ENCODE measurements around the gene AATK. TPM values are rescaled to one million over a fixed set of nuclear protein-coding genes. Genes with fewer than 3 reads are reported as not detected.

Gene AATK
- total RNA-seq, 4 donors from 2014 or later: 0.51 to 5.9 (median 3.0) TPM

- intact Hi-C loops (cut with DNase I; ENCODE audit: low total_unique reads): no loop called here
- Histone ChIP-seq H3K36me3 (no peaks in the 10 kb centered on the region), H3K4me3 (no peak overlapping the region), H3K27me3 (no peaks in the 10 kb centered on the region), H3K4me1 (no peaks in the 10 kb centered on the region), H3K9me3 (no peaks in the 10 kb centered on the region), H3K27ac (no peak overlapping the region)
- no peak for DNase-seq
- no peak for TF ChIP-seq POLR2A (IDR thresholded peaks at IDR 0.05)
- no peak for TF ChIP-seq CTCF (IDR thresholded peaks at IDR 0.05)
These were observed 20.2 kb upstream of the AATK start for GRCh38 chr17:81186203-81186602.

GRCh38 chr17:81184555-81184954 is 18.5 kb upstream of the AATK start:
- TF ChIP-seq POLR2A (IDR thresholded peaks at IDR 0.05): no peak
- TF ChIP-seq CTCF (IDR thresholded peaks at IDR 0.05): no peak
- H3K27ac ChIP-seq: no peak overlapping the region
- intact Hi-C loops (cut with DNase I; ENCODE audit: low total_unique reads): no loop called here
- no peaks in the 10 kb centered on the region for H3K4me1 ChIP-seq
- no peaks in the 10 kb centered on the region for H3K27me3 ChIP-seq
- H3K36me3 ChIP-seq: no peaks in the 10 kb centered on the region
- H3K9me3 ChIP-seq: no peaks in the 10 kb centered on the region
- no peak overlapping the region for H3K4me3 ChIP-seq
- no peak for DNase-seq

- no peak overlapping the region for H3K4me3 ChIP-seq
- no peak overlapping the region for H3K27ac ChIP-seq
- TF ChIP-seq POLR2A (IDR thresholded peaks at IDR 0.05) (no peak), CTCF (IDR thresholded peaks at IDR 0.05) (no peak)
- no peaks in the 10 kb centered on the region for H3K27me3 ChIP-seq
- H3K9me3 ChIP-seq: no peaks in the 10 kb centered on the region
- no peaks in the 10 kb centered on the region for H3K4me1 ChIP-seq
- H3K36me3 ChIP-seq: no peaks in the 10 kb centered on the region
- intact Hi-C loops (cut with DNase I; ENCODE audit: low total_unique reads): no loop called here
- no peak for DNase-seq
These were observed 17.8 kb upstream of the AATK start for GRCh38 chr17:81183807-81184206.

GRCh38 chr17:81183316-81183715 is 17.3 kb upstream of the AATK start:
- no peaks in the 10 kb centered on the region for H3K4me1 ChIP-seq
- H3K4me3 ChIP-seq: no peak overlapping the region
- no peaks in the 10 kb centered on the region for H3K27me3 ChIP-seq
- no peaks in the 10 kb centered on the region for H3K36me3 ChIP-seq
- no peaks in the 10 kb centered on the region for H3K9me3 ChIP-seq
- H3K27ac ChIP-seq: no peak overlapping the region
- TF ChIP-seq POLR2A (IDR thresholded peaks at IDR 0.05) (no peak), CTCF (IDR thresholded peaks at IDR 0.05) (no peak)
- DNase-seq: no peak
- intact Hi-C loops (cut with DNase I; ENCODE audit: low total_unique reads): no loop called here

- H3K27ac ChIP-seq: no peak overlapping the region
- H3K4me1 ChIP-seq: no peaks in the 10 kb centered on the region
- TF ChIP-seq POLR2A (IDR thresholded peaks at IDR 0.05): no peak
- TF ChIP-seq CTCF (IDR thresholded peaks at IDR 0.05): no peak
- intact Hi-C loops (cut with DNase I; ENCODE audit: low total_unique reads): no loop called here
- H3K4me3 ChIP-seq: no peak overlapping the region
- H3K36me3 ChIP-seq: no peaks in the 10 kb centered on the region
- no peak for DNase-seq
- no peaks in the 10 kb centered on the region for H3K27me3 ChIP-seq
- no peaks in the 10 kb centered on the region for H3K9me3 ChIP-seq
These were observed 16.6 kb upstream of the AATK start for GRCh38 chr17:81182596-81182995.
